Amniotic stem cell (primary cell): ENCODE results near the gene HNF1A.
"Not testable (repeated sequence)": the region's sequence is repeated elsewhere in the genome, so short reads cannot be mapped to it uniquely, and the experiment has no call there.

Experiments used
- DNase-seq: peaks from one replicate; lab custom pipeline; 2025; lab: John Stamatoyannopoulos, UW

The HNF1A gene, protein sequence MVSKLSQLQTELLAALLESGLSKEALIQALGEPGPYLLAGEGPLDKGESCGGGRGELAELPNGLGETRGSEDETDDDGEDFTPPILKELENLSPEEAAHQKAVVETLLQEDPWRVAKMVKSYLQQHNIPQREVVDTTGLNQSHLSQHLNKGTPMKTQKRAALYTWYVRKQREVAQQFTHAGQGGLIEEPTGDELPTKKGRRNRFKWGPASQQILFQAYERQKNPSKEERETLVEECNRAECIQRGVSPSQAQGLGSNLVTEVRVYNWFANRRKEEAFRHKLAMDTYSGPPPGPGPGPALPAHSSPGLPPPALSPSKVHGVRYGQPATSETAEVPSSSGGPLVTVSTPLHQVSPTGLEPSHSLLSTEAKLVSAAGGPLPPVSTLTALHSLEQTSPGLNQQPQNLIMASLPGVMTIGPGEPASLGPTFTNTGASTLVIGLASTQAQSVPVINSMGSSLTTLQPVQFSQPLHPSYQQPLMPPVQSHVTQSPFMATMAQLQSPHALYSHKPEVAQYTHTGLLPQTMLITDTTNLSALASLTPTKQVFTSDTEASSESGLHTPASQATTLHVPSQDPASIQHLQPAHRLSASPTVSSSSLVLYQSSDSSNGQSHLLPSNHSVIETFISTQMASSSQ

DNA sequence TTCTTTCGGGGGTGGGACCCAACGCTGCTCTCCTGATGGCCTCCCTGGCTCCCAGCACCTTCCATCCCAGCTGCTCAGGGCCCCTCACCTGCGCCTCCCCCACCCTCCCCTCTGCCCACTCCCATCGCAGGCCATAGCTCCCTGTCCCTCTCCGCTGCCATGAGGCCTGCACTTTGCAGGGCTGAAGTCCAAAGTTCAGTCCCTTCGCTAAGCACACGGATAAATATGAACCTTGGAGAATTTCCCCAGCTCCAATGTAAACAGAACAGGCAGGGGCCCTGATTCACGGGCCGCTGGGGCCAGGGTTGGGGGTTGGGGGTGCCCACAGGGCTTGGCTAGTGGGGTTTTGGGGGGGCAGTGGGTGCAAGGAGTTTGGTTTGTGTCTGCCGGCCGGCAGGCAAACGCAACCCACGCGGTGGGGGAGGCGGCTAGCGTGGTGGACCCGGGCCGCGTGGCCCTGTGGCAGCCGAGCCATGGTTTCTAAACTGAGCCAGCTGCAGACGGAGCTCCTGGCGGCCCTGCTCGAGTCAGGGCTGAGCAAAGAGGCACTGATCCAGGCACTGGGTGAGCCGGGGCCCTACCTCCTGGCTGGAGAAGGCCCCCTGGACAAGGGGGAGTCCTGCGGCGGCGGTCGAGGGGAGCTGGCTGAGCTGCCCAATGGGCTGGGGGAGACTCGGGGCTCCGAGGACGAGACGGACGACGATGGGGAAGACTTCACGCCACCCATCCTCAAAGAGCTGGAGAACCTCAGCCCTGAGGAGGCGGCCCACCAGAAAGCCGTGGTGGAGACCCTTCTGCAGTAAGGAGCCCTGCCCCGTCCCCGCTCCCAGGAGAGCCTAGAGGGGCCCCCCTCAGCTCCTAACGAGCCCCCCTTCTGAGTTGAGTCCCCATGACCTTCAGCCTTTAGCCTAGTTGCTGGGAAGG is at the start of gene HNF1A:
TSS of gene HNF1A (plus strand) at position 248 of the 924 bp plus-strand sequence. CDS start at position 474, 226 bp downstream.
- DNase-seq, result no peak

DNA sequence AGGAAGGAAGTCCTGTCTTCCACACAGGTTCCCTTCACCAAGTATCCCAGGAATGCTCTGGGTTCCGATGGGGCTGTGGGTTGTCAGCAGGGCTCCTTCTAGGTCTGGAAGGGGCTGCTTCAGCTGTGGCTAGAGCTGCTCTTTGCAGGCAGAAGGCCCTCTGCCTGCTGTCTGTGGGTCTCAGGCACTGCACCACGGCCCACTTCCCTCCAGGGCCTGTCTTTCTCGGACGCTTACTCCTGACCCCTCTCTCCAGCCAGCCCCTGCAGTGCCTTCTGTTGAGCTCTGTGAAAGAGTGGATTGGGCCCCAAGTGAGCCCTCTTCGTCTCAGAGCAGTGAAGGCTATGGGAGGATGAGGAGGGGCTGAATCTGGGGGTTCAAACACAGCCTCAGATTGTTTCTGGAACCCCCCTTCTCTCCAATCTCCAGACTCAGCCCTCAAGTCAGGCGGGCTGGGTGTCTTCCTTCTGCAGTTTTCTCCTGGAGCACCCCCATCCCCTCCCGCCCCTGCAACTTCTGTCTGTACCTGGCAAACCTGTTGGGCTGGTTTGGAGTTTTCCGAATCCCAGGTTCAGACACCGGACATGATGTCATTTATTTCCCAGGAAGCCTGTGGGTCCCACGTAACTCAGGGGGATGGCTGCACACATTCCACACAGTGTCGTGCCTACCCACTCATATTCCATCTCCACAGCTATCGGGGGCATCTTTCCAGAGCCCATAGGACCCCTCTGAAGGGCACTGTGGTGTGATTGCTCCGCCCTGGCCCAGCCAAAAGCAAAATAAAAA is 49.3 kb upstream of the HNF1A start:
- no peak for DNase-seq

DNA sequence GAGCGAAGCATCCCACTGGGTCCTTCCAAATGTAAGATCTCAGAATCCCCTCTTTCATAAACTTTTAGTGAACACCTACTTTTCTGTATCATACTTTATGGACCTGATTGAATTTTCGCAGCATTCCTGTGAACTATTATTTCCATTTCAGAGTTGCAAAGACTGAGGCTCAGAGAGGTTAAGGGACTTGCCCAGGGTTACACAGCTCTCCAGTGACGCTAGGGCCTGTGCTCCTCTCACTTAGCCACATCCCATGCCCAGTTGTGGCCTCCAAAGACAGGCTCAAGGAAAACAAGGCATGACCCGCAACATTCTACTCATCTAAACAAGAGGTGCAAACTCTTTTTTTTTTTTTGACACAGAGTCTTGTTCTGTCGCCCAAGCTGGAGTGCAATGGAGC is 48.3 kb upstream of the HNF1A start:
- DNase-seq, result no peak

DNA sequence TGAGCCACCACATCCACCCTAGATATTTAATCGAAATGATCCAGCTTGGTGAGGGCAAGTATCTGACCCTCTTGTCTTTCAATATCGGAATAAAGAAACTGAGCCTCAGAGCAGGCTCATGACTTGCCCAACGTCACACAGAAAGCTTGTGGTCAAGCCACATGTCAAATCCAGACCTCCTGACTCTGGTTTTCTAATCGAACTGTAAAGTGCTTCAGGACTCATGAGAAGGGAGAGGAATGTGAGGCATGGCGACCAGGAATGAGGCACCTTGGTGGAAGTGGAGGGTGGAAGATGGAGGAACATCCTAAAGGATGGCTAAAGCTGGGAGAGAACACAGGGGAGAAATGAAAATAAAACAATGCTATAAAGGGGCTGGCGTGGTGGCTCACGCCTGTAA is 46.3 kb upstream of the HNF1A start:
- DNase-seq, result no peak

DNA sequence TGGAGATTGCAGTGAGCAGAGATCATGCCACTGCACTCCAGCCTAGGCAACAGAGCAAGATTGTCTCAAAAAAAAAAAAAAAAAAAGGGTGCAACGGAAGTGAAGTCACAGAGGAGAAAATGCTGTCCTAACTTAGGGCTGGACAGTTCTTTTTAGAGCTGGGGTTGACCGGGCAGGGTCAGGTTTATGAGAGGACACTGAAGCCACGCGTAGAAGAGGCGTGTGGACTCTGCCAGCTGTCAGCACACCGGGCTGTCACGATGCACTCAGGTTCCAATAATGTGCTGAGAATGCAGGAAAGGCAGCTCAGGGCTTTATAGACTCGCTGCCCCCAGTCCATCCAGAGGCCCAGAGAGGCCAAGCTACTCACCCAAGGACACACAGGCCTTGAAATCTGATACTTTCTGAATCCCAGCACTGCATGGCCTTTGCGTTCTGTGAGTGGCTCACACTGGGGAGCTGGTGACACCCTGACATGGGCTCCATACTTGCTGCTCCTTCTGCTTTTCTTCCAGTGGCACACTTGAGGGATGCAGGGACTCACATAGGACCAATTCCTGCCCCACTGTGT is 45.3 kb upstream of the HNF1A start:
- DNase-seq, result no peak

DNA sequence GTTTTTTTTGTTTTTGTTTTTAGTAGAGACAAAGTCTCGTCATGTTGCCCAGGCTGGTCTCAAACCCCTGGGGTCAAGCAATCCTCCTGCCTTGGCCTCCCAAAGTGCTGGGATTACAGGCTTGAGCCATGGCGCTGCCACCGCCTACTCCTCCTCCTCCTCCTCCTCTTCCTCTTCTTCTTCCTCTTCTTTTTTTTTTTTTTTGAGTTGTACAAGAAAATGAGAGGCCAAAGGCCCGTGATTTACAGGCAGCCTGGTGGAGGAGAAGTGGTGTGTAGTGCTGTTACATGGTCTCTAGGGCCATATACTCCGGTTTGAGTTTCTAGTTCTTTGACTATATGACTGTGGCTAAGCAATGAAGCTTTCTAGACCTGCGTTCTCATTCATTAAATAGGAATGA is 44.6 kb upstream of the HNF1A start:
- DNase-seq, result no peak

DNA sequence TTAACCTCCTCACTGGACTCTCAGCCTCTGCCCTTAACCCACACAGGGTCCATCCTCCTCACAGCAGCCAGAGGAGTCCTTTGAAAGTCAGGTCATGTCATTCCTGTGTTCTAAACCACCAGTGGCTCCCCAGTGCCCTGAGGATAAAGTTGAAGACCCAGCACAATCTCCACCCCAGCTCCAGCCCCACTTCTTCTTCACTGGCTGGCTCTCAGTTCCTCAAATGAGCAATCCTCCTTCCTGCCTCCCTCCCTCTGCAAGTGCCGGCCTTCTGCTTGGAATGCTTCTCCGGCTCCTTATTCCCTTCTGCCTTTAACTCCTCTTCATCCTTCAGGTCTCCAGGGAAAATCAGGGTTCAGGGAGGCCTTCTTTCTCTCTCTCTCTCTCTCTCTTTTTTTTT is 42.1 kb upstream of the HNF1A start:
- DNase-seq, result no peak

DNA sequence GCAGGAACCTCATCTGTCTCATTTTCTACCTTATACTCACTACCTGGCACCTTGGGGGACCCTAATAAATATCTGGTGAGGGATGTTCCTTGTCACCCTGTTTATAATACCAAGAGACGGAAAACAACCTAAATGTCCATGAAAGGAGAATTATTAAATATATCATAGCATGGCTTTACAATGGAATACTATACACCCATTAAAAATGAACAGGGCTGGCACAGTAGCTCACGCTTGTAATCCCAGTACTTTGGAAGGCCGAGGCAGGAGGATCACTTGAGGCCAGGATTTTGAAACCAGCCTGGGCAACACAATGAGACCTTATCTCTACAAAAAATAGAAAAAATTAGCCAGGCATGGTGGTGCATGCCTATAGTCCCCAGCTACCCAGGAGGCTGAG is 39.8 kb upstream of the HNF1A start:
- DNase-seq, result no peak

DNA sequence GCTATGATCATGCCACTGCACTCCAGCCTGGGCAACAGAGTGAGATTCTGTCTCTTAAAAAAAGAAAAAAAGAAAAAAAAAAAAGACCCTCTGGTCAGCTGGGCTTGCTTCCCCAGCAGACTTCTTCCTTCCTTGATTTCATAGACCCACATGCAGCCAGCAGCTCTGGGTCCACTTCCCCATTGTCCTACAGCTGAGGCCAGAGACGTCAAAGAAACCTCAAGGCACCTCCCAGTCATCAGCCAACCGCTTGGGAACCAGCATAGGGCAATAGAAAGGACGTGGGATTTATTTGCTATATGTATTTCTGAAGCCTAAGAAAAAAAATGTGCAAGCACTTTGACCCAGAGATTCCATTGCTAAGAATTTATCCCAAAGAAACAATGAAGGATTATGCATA is 38.8 kb upstream of the HNF1A start:
- no peak for DNase-seq

DNA sequence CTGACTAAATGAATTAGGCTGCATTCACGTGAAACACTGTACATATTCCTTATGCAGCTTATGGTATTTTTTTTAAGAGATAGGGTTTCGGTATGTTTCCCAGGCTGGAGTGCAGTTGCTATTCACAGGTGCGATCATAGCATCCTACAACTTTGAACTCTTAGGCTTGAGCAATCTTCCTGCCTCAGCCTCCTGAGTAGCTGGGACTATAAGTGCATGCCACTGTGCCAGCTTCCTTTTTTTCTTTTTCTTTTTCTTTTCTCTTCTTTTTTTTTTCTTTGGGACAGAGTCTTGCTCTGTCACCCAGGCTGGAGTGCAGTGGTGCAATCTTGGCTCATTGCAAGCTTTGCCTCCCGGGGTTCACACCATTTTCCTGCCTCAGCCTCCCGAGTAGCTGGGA is 38.3 kb upstream of the HNF1A start:
- DNase-seq, result no peak

DNA sequence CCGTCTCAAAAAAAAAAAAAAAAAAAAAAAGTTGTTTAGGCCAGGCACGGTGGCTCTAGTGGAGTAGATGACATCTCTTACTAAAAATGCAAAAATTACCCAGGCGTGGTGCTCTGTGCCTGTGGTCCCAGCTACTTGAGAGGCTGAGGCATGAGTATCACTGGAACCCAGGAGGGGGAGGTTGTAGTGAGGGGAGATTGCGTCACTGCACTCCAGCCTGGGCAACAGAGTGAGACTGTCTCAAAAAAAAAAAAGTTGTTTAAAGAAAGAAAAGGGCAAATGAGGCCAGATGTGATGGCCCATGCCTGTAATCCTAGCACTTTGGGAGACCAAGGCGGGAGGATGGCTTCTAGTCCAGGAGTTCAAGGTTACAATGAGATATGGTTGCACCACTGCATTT is 37.5 kb upstream of the HNF1A start:
- DNase-seq, result no peak

DNA sequence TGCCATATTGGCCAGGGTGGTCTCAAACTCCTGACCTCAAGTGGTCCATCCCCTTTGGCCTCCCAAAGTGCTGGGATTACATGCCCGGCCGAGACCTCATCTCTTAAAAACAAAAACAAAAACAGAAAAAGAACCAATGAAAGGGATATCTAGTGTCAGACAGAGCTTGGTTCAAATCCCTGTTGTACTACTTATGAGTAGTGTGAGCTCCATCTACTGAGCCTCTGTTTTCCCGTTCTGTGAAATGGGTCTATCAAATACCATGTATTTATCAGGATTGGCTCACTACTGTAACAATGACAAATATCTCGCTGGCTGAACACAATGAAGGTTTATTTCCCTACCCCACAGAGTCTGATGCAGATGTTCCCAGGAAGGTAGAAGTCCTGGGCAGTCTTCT is 36.9 kb upstream of the HNF1A start:
- DNase-seq, result no peak

DNA sequence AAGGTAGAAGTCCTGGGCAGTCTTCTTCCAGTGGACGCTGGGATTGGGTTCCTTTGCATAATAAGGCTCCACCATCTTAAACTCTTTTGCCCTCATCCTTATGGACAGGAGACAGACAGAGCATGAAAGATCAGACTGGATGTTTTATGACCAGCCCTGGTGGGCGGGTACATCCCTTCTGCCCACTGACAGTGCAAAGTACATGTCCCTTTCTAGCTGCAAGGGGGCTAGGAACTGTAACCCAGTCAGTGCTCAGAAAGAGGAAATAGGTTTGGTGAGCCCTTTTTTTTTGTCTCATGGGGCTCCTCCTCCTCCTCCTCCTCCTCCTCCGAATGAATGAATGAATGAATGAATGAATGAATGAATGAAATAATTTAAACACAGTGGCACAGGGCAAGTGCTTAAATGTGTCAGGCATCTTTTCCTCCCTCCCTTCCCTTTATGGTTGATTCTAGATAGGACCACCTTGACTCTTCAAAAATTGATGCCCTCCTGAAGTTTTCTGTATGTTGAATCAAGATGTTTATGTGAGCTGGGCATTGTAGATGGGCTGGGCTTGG is 36.4 kb upstream of the HNF1A start:
- DNase-seq, result no peak

DNA sequence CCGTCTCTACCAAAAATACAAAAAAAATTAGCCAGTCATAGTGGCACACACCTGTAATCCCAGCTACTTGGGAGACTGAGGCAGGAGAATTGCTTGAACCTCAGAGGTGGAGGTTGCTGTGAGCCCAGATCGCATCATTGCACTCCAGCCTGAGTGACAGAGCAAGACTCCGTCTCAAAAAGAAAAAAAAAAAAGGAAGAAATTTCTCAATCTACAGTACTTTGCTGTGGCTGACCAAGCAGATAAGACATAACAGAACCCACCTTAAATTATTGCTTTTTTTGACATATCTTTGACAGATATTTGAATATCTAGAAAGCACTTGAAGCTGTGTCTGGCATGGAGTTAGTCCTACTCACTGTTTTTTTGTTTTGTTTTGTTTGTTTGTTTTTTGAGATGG is 34.9 kb upstream of the HNF1A start:
- DNase-seq, result no peak

DNA sequence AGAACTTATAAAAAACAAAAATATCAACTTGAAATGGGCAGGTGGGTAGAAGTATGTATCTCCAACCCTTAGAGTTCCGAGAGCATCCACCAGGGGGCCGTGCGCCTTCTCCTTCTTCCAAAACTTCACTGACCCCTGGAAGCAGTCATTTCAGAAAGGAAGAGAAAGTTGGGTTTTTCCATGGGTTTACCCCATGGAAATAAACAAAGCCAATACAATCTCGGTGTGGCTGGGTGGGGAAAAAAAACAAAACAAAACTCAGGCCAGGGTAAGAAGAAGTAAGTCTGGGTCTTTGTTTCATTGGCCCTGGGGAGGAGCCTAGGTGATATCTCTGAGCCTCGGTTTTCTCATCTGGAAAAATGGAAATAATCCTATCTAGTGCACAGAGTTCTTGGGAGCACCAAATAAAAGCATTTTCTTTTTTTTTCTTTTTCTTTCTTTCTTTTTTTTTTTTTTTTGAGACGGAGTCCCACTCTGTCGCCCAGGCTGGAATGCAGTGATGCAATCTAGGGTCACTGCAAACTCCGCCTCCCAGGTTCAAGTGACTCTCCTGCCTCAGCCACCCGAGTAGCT is 33.6 kb upstream of the HNF1A start:
- DNase-seq, result peak; percentile 9

DNA sequence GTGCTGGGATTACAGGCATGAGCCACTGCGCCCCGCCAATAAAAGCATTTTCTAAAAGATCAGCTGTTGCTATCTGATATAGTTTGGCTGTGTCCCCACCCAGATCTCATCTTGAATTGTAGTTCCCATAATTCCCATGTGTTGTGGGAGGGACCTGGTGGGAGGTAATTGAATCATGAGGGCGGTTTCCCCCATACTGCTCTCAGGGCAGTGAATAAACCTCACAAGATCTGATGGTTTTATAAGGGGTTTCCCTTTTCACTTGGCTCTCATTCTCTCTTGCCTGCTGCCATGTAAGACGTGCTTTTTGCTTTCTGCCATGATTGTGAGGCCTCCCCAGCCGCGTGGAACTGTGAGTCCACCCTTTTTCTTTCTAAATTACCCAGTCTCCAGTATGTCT is 32.8 kb upstream of the HNF1A start:
- DNase-seq, result not testable (repeated sequence)

DNA sequence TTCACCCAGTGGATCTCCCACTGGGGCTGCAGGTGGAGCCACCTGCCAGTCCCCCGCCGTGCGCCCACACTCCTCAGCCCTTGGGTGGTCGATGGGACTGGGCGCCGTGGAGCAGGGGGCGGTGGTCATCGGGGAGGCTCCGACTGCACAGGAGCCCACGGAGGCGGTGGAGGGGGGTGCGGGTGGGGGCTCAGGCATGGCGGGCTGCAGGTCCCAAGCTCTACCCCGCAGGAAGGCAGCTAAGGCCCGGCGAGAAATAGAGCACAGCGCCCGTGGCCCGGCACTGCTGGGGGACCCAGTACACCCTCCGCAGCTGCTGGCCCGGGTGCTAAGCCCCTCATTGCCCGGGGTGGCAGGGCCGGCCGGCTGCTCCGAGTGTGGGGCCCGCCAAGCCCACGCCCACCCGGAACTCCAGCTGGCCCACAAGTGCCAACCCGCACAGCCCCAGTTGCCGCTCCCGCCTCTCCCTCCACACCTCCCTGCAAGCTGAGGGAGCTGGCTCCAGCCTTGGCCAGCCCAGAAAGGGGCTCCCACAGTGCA is 28.0 kb upstream of the HNF1A start:
- DNase-seq, result not testable (repeated sequence)

DNA sequence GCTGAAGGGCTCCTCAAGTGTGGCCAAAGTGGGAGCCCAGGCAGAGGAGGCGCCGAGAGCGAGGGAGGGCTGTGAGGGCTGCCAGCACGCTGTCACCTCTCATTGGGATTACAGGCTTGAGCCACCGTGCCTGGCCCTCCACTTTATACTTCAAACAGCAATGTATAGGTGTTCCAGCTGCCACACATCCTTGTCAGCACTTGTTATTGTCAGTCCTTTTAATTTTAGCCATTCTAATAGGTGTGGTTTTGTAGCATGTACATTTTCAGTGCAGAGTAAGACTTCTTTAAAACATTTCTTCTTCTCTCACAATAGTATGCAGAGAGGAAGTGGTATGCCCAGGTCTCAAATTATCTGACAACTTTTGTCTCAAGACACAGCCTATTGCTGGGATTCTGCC is 27.5 kb upstream of the HNF1A start:
- DNase-seq, result no peak

DNA sequence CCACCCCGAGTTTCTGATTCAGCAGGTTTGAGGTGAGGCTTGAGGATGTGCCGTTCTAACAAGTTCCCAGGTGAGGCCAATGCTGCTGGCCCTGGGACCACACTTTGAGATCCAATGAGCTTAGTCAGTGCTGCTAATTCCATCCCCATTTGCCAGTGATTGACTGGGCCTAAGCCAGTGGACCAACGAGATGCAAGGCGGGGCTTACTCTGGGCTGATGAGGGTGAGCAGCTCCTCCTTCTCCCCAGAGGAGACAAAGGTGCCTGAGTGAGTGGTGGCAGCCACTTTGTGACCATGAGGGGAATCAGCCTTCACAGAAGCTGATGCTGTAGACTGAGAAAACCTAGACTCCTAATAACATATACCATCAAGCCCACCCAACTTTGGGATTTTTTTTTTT is 23.1 kb upstream of the HNF1A start:
- no peak for DNase-seq

DNA sequence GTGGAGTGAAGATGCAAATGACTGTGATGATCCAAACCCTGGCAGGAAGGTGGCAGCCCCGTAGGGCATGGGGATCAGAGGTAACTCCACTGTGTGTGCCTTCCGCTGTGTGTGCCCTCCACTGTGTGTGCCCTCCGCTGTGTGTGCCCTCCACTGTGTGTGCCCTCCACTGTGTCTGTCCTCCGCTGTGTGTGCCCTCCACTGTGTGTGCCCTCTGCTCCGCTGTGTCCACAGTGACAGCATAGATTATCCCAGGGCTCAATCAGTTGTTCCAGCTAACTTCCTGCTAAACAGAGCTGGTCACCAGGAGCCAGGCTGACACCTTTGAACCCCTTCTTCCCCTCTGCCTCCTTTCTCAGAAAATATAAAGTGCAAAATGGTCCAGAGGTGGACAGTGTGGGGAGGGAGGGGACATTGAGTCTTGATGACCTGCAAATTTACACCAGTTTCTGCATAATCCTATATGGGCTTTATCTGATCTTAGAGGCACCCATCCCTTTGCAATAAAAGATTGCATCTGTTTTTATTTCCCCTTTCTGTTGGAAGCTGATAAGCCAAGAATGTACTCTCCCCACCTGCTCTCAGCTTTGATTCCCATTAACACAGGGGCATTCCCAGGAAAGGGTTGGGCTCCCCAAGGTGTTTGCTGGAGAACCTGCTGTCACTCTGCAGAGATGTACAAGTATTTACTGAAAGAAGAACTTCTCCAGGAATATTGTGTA is 21.6 kb upstream of the HNF1A start:
- DNase-seq, result no peak
